22Rv1 (cell line): ENCODE results near the gene PF4V1.

ENCODE experiments used
- CTCF ChIP-seq: fragments of 450-650 bp; IDR thresholded peaks from 2 replicates; pipeline ENCODE4 v1.5.1; 2017; ENCODE audit warnings: mild to moderate bottlenecking
- ZFX ChIP-seq: fragments of 450-650 bp; IDR thresholded peaks from 2 replicates; pipeline ENCODE4 v1.6.1; 2017; ENCODE audit warnings: antibody characterized with exemption, borderline replicate concordance

DNA sequence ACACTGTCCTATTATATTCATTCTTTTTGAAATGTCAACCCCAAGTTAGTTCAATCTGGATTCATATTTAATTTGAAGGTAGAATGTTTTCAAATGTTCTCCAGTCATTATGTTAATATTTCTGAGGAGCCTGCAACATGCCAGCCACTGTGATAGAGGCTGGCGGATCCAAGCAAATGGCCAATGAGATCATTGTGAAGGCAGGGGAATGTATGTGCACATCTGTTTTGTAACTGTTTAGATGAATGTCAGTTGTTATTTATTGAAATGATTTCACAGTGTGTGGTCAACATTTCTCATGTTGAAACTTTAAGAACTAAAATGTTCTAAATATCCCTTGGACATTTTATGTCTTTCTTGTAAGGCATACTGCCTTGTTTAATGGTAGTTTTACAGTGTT lies 17.7 kb downstream of the PF4V1 start:
- no peak for TF ChIP-seq CTCF
- no peak for TF ChIP-seq ZFX
